D721Med (cell line): ENCODE results near the gene DDX27.
"Not testable (repeated sequence)": the region's sequence is repeated elsewhere in the genome, so short reads cannot be mapped to it uniquely, and the experiment has no call there.

Experiments used
- DNase-seq: peaks from one replicate; pipeline ENCODE4 v3.0.0; 2011; ENCODE audit warnings: low spot score; ENCODE audit not compliant: insufficient read length
- FAIRE-seq: peaks from 2 replicates; lab custom pipeline; 2011; peaks lifted over from hg19 to GRCh38; lab: Jason Lieb, UNC
- TF ChIP-seq, protein P1 (sequence below): IDR thresholded peaks from 2 replicates; pipeline ENCODE4 v1.5.1; 2012; ENCODE audit warnings: mild to moderate bottlenecking, control low read depth; ENCODE audit not compliant: insufficient read depth; ENCODE audit errors: missing control alignments

The DDX27 gene

DNA sequence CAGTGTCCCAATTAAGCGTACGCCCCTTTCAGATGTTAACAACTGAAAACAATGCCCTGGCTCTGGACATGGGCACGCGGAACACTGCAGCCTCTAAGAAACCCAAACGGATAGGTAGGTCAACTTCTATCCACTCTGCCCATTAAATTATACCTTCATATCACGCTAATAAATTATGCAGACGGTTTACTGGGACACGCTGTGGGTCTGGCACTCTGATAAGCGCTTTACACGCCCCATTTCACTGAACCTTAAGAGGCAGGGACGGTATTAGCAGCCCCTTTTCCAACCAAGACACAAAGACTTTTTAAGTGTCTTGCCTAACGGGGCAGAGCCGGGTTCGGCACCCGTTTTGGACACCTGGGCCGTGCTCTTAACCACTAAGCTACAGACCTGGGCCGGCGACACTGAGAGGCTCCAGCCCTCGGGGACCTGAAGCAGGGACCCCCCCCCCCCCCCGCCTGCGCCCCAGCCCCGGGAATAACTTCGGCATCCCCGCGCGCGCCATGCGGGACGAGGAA lies 31.8 kb upstream of the DDX27 start:
- FAIRE-seq (no peak), DNase-seq (no peak)

DNA sequence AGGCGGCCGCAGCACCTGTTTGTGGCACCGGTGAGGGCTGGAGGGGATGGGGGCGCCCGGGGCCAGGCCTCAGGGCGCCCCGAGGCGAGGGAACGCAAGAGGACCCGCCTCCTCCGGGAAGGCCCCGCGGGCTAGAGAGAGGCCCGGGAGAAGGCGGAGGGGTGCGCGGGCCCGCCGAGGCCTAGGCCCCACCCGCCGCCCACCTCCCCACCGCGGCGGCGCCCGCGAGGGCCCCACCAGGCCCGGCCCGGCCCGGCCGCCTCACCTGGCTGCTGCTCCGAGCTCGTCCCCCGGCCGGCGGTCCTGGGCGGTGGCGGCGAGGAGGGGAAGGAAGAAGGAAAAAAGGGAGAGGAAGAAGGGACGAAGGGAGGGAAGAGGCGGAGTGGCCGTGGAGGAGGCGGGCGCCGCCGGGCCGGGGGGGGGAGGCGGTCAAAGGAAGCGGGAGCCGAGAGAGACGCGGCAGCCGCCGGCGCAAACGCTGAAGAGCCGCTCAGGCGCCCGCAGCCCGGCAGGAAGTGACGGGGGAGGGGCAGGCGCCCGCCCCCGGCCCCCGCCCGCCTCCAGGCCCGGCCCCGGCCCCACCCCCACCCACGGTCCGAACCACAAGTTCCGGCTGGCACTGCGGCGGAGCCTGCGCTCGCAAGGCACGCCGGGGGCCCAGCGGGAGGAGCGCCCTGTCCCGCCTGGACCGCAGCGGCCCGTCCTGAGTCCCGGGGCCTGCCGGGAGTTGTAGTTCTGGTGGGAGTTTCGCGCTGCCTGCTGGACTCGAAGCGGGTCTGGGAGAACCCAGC lies 31.2 kb upstream of the DDX27 start, which contains the start of gene STAU1:
STAU1 (minus strand) TSS at position 484 of the 791 bp plus-strand sequence. CDS start 22,133 bp downstream, outside the sequence.
- TF ChIP-seq, protein P1, sequence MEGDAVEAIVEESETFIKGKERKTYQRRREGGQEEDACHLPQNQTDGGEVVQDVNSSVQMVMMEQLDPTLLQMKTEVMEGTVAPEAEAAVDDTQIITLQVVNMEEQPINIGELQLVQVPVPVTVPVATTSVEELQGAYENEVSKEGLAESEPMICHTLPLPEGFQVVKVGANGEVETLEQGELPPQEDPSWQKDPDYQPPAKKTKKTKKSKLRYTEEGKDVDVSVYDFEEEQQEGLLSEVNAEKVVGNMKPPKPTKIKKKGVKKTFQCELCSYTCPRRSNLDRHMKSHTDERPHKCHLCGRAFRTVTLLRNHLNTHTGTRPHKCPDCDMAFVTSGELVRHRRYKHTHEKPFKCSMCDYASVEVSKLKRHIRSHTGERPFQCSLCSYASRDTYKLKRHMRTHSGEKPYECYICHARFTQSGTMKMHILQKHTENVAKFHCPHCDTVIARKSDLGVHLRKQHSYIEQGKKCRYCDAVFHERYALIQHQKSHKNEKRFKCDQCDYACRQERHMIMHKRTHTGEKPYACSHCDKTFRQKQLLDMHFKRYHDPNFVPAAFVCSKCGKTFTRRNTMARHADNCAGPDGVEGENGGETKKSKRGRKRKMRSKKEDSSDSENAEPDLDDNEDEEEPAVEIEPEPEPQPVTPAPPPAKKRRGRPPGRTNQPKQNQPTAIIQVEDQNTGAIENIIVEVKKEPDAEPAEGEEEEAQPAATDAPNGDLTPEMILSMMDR, result no peak
- FAIRE-seq (no peak), DNase-seq (peak; percentile 96)

More for the DNA sequence above, 31.8 kb upstream of the DDX27 start:
- TF ChIP-seq, protein P1, result no peak

DNA sequence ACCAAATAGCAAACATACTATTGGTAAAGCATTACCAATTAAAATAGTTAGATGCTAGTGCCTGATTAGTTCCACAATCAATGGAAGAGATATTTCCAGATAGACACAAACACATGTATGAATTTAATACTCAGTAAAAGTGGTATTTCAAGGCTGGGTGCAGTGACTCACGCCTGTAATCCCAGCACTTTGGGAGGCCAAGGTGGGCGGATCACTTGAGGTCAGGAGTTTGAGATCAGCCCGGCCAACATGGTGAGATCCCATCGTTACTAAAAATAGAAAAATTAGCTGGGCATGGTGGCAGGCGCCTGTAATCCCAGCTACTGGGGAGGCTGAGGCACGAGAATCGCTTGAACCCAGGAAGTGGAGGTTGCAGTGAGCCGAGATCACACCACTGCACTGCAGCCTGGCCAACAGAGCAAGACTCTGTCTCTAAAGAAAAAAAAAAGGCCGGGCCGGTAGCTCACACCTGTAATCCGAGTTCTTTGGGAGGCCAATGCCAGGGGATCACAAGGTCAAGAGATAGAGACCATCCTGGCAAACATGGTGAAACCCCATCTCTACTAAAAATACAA lies 26.2 kb upstream of the DDX27 start:
- FAIRE-seq, DNase-seq: not testable (repeated sequence)

DNA sequence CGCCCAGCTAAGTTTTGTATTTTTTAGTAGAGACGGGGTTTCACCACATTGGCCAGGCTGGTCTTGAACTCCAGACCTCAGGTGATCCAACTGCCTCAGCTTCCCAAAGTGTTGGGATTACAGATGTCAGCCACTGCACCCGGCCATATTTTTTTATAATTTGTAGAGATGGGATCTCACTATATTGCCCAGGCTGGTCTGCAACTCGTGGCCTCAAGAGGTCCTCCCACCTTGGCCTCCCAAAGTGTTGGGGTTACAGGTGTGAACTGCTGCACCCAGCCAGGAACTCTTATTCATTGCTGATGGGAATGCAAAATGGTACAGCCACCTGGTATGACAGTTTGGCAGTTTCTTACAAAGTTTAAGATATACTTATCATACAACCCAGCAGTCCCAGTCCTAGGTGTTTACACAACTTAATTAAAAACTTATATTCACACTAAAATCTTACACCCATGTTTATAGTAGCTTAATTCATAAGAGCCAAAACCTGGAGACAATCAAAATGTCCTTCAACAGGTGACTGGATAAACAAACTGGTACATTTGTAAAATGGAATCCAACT lies 19.4 kb upstream of the DDX27 start:
- no peak for DNase-seq
- TF ChIP-seq, protein P1, result no peak
- FAIRE-seq, result no peak

DNA sequence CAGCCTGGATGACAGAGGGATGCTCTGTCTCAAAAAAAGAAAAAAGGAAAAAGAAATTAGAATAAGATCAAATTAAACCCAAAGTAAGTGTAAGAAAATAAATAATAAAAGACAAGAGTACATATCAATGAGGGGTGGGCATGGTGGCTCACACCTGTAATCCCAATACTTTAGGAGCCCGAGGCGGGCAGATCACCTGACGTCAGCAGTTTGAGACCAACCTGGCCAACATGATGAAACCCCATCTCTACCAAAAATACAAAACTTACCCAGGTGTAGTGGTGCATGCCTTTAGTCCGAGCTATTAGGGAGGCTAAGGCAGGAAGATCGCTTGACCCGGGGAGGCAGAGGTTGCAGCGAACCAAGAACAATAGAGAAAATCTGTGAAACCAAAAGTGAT lies 16.2 kb upstream of the DDX27 start:
- FAIRE-seq, result no peak
- TF ChIP-seq, protein P1, result no peak
- DNase-seq, result no peak

DNA sequence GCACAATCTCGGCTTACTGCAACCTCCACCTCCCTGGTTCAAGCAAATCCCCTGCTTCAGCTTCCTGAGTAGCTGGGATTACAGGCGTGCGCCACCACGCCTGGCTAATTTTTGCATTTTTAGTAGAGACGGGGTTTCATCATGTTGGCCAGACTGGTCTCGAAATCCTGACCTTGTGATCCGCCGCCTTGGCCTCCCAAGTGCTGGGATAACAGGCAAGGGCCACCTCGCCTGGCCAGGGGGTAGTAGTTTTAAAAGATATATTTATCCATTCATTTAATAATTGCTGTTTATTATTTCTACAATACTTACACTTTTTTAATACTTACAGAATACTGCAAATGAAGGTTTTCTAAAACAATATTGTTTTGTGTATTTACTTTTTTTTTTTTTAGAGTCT lies 15.5 kb upstream of the DDX27 start:
- TF ChIP-seq, protein P1, result no peak
- FAIRE-seq, result no peak

DNA sequence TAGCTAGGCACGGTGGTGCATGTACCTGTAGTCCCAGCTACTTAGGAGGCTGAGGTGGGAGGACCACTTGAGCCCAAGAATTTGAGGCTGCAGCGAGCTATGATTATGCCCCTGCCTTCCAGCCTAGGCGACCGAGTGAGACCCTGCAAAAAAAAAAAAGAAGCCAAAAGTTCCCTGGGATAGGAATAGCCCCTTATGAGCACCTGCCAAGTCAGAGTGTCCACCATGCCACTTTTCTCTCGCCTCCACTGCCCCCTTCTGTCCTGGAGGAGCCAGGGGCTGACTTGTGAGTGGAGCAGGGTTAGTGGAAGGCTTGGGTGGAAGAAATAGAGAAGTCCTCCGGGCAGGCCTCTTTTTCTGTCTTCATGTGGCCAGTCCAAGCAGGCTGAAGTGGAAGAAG lies 12.1 kb upstream of the DDX27 start:
- FAIRE-seq, result no peak
- DNase-seq, result no peak
- TF ChIP-seq, protein P1, result peak; percentile 0

More for the DNA sequence above, 15.5 kb upstream of the DDX27 start:
- DNase-seq, result no peak
